Esophagus muscularis mucosa (tissue), 4 donors: ENCODE results near the gene KRT5. TPM values are rescaled to one million over a fixed set of nuclear protein-coding genes. Genes with fewer than 3 reads are reported as not detected.

Source experiments
- DNase-seq: peaks from one replicate; pipeline ENCODE4 v3.0.0-alpha.2; 2017; ENCODE audit errors: extremely low spot score
- H3K27ac ChIP-seq, 4 donors: fragments of 200-600 bp; sonication (generic); replicated peaks in 1 of 4; 1 replicate in 3 of 4; 2 replicates in 1 of 4; pipeline ENCODE4 v1.5.1; 2016 to 2019; ENCODE audit warnings: mild to moderate bottlenecking in 1 of 4
- H3K27me3 ChIP-seq, 4 donors: fragments of 200-600 bp; sonication (generic); one replicate each; pipeline versions ENCODE4 v1.5.1 to v1.6.0; 2016 to 2019
- H3K36me3 ChIP-seq, 4 donors: fragments of 200-600 bp; sonication (generic); one replicate each; pipeline ENCODE4 v1.5.1; 2016 to 2019
- H3K4me1 ChIP-seq, 4 donors: fragments of 200-600 bp; sonication (generic); one replicate each; pipeline ENCODE4 v1.5.1; 2016 to 2019
- H3K4me3 ChIP-seq, 4 donors: fragments of 200-600 bp; sonication (generic); 1 replicate in 2 of 4; 2 replicates in 2 of 4; pipeline ENCODE4 v1.5.1; 2016 to 2019; ENCODE audit warnings: mild to moderate bottlenecking in 4 of 4, moderate library complexity in 1 of 4
- H3K9me3 ChIP-seq, 4 donors: fragments of 200-600 bp; sonication (generic); 1 replicate in 3 of 4; 2 replicates in 1 of 4; pipeline ENCODE4 v1.5.1; 2016 to 2019
- EP300 ChIP-seq: sonication (generic); formaldehyde crosslinking; IDR thresholded peaks from one replicate; pipeline ENCODE4 v1.6.1; 2017; ENCODE audit warnings: antibody characterized with exemption
- POLR2A ChIP-seq: fragments of 450-650 bp; IDR thresholded peaks from one replicate; pipeline ENCODE4 v1.6.1; 2017; ENCODE audit warnings: antibody characterized with exemption, moderate library complexity, mild to moderate bottlenecking, low read depth
- POLR2AphosphoS5 ChIP-seq, 2 donors: sonication (generic); formaldehyde crosslinking; IDR thresholded peaks; one replicate each; pipeline ENCODE4 v1.6.1; 2017; ENCODE audit warnings: antibody characterized with exemption in 2 of 2
- WGBS: methylation state at CpG from one replicate; pipeline ENCODE4 v1.1.5; 2018; 5-methylcytosine and 5-hydroxymethylcytosine counted together
- intact Hi-C: fragments of 100-400 bp; cut with DNase I; formaldehyde crosslinking; loops from one replicate; pipeline ENCODE4 v1.15.1; 2023
- total RNA-seq, 4 donors: library from RNA; depleted of rRNA; stranded (reverse); fragments of >200 nt; gene quantifications; one replicate each; pipeline versions ENCODE4 v1.1.0 to v1.2.1, GENCODE V29; 2016
- TF ChIP-seq, protein P1 (sequence below), 3 experiments: fragments of 200-600 bp in 2 of 3; fragments of 450-650 bp in 1 of 3; sonication (generic) in 2 of 3; IDR thresholded peaks; one replicate each; pipeline ENCODE4 v1.5.1; 2017 to 2019; ENCODE audit warnings: antibody characterized with exemption in 3 of 3, mild to moderate bottlenecking in 2 of 3, moderate library complexity in 1 of 3

Gene KRT5
- total RNA-seq, 4 donors from 2014 or later, result 0.46 to 1.2 TPM; not detected in 2

DNA sequence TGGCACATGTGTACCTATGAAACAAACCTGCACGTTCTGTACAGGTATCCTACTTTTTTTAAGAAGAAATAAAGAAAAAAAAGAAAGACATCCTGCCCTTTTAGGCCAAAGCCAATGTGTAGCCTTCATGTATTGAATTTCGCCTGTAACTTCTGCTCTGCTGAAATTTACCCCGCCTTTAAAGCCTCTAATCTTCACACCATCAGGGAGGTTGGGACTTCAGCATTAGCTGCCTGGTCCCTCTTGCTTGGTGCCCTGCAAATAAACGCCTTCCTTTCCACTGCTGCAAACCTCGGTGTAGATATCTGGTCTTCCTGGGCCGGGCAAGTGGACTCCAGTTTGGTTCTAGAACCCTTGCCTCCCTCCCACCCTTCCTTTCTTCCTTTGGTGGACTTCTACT is 35.4 kb upstream of the KRT5 start:
- Histone ChIP-seq H3K27ac (no peak overlapping the region), H3K4me3 (no peak overlapping the region), H3K36me3 (no peaks in the 10 kb centered on the region), H3K9me3 (no peaks in the 10 kb centered on the region), H3K4me1 (peaks cover 0 to 6% (median 0%) of the 10 kb centered on the region in 4 donors), H3K27me3 (peaks cover 0 to 9% (median 0%) of the 10 kb centered on the region in 4 donors)
- no peak for DNase-seq
- WGBS, result 75% methylated on average over 6 of the region's 6 CpGs
- TF ChIP-seq, protein P1, sequence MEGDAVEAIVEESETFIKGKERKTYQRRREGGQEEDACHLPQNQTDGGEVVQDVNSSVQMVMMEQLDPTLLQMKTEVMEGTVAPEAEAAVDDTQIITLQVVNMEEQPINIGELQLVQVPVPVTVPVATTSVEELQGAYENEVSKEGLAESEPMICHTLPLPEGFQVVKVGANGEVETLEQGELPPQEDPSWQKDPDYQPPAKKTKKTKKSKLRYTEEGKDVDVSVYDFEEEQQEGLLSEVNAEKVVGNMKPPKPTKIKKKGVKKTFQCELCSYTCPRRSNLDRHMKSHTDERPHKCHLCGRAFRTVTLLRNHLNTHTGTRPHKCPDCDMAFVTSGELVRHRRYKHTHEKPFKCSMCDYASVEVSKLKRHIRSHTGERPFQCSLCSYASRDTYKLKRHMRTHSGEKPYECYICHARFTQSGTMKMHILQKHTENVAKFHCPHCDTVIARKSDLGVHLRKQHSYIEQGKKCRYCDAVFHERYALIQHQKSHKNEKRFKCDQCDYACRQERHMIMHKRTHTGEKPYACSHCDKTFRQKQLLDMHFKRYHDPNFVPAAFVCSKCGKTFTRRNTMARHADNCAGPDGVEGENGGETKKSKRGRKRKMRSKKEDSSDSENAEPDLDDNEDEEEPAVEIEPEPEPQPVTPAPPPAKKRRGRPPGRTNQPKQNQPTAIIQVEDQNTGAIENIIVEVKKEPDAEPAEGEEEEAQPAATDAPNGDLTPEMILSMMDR (IDR thresholded peaks at IDR 0.05), result no peak
- TF ChIP-seq EP300, result no peak
- TF ChIP-seq POLR2A, result no peak
- no peak for TF ChIP-seq POLR2AphosphoS5 (IDR thresholded peaks at IDR 0.05)
- intact Hi-C loops, result no loop called here

DNA sequence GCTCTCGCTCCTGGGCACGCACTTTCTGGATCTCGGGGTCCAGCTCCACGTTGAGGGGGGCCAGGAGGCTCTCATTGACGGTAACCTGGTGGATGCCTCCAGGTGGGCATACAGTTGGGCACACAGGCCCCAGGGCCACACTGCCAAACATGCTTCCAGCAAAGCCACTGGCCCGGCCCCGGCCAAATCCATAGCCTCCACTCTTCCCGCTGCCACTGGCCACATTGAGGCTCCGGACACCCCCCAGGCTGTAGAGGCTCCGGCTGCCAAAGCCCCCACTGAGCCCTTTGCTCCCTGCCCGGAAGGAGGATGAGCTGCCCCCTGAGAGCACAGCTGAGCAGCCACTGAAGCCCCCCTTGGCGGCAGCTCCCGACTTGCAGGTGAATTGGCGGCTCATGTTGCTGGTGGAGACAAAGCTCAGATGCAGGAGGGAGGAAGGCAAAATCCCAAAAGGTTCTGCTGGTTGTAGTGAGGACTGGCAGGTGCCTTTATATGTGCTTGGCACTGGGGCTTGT is 32.5 kb upstream of the KRT5 start, which contains the start of gene KRT71:
TSS of gene KRT71 (minus strand) at position 465 of the 515 bp plus-strand sequence. CDS start at position 397, 68 bp downstream.
- Histone ChIP-seq H3K27ac (no peak within 1 kb of the TSS), H3K36me3 (no peaks in the 10 kb centered on the region), H3K4me3 (no peak within 1 kb of the TSS), H3K4me1 (peaks cover 0 to 6% (median 0%) of the 10 kb centered on the region in 4 donors), H3K27me3 (peaks cover 0 to 2% (median 0%) of the 10 kb centered on the region in 4 donors), H3K9me3 (no peaks in the 10 kb centered on the region)
- TF ChIP-seq EP300, result no peak
- TF ChIP-seq POLR2AphosphoS5 (IDR thresholded peaks at IDR 0.05), result no peak
- no peak for TF ChIP-seq POLR2A
- TF ChIP-seq, protein P1 (IDR thresholded peaks at IDR 0.05), result no peak
- DNase-seq, result no peak
- WGBS, result 77% methylated on average over 7 of the region's 14 CpGs
- intact Hi-C loops, result no loop called here

DNA sequence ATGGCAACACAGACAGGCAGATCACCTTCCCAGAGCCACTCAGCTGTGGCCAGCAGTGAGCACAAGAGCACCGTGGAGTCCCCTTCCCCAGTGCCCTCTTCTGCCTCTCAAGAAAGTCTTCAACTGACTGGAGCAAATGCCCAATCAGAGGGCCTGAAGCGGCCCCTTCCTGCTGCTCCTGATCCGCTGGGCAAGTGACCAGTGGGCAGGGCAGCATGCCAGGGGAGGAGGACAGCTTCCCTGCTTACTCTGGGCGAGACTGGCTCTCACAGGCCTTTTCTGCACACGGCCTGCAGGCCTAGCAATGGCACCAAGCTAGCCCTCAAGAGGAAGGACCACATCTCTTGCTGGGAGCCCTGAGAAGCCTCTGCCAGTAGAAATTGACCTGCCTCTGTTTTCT is 31.9 kb upstream of the KRT5 start:
- Histone ChIP-seq H3K36me3 (no peaks in the 10 kb centered on the region), H3K27ac (no peak overlapping the region), H3K4me3 (no peak overlapping the region), H3K27me3 (peaks cover 0 to 7% (median 0%) of the 10 kb centered on the region in 4 donors), H3K4me1 (peaks cover 0 to 6% (median 0%) of the 10 kb centered on the region in 4 donors), H3K9me3 (no peaks in the 10 kb centered on the region)
- intact Hi-C loops, result no loop called here
- DNase-seq, result no peak
- no peak for TF ChIP-seq EP300
- TF ChIP-seq, protein P1 (IDR thresholded peaks at IDR 0.05), result no peak
- no peak for TF ChIP-seq POLR2A
- no peak for TF ChIP-seq POLR2AphosphoS5 (IDR thresholded peaks at IDR 0.05)
- WGBS, result 73% methylated on average over 1 of the region's 5 CpGs

DNA sequence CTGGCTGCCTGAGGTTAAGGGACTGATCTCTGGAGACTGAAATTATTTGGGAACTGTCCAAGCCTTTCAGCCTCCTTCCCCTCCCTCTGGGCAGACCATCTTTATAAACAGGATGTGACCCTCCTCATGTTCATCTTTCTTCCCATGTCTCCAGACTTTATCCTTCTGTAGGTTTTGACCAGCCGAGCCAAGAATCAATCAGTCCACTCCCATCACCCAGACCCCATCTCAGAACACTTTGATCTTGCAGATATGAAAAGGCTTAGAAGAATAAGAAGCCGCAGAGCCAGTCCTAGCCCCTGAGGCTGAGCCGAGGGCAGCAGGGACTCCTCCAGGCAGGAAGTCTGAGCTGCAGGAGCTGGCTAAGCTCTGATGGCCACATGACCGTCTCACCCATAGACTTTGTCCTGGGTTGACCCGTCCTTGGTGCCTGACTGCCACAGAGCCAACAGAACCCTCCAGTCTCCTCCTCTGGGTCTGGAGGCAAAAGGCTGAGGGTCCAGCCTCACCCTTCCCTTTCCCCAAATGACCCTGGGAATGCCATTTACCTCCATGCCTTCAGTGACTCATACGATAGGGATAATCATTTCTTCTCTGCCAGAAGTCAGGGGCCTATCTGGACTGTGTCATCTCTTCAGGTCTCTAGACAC is 31.1 kb upstream of the KRT5 start:
- Histone ChIP-seq H3K4me3 (no peak overlapping the region), H3K9me3 (no peaks in the 10 kb centered on the region), H3K27ac (no peak overlapping the region), H3K27me3 (peaks cover 0 to 9% (median 0%) of the 10 kb centered on the region in 4 donors), H3K36me3 (no peaks in the 10 kb centered on the region), H3K4me1 (peaks cover 0 to 6% (median 0%) of the 10 kb centered on the region in 4 donors)
- DNase-seq, result no peak
- intact Hi-C loops, result no loop called here
- no peak for TF ChIP-seq POLR2AphosphoS5 (IDR thresholded peaks at IDR 0.05)
- no peak for TF ChIP-seq EP300
- TF ChIP-seq, protein P1 (IDR thresholded peaks at IDR 0.05), result no peak
- TF ChIP-seq POLR2A, result no peak
- WGBS, result 33% methylated on average over 5 of the region's 6 CpGs
